Chondrocyte (in vitro differentiated cells): Measurements from ENCODE around the gene NDC80. TPM values are rescaled to one million over a fixed set of nuclear protein-coding genes. Genes with fewer than 3 reads are reported as not detected.

Source experiments
- DNase-seq: peaks from one replicate; pipeline ENCODE4 v3.0.0; 2021; ENCODE audit warnings: mixed read lengths, low spot score
- H3K27ac Mint-ChIP-seq: one replicate; pipeline ENCODE4 v1.8.0; 2021; ENCODE audit warnings: mild to moderate bottlenecking, moderate library complexity, mixed read lengths; ENCODE audit not compliant: unreplicated experiment
- H3K27me3 Mint-ChIP-seq: 2 replicates; pipeline ENCODE4 v1.8.0; 2021; ENCODE audit warnings: low read depth, mixed read lengths
- H3K36me3 Mint-ChIP-seq: 2 replicates; pipeline ENCODE4 v1.8.0; 2021; ENCODE audit warnings: low read depth, mixed read lengths
- H3K4me1 Mint-ChIP-seq: 2 replicates; pipeline ENCODE4 v1.8.0; 2021; ENCODE audit warnings: low read depth, mild to moderate bottlenecking, mixed read lengths
- H3K4me3 Mint-ChIP-seq: one replicate; pipeline ENCODE4 v1.8.0; 2021; ENCODE audit warnings: mild to moderate bottlenecking, moderate library complexity, mixed read lengths; ENCODE audit not compliant: unreplicated experiment
- H3K9me3 Mint-ChIP-seq: 2 replicates; pipeline ENCODE4 v1.8.0; 2021; ENCODE audit warnings: low read depth, mixed read lengths
- CTCF ChIP-seq: fragments of 200-600 bp; sonication (generic); IDR thresholded peaks from 2 replicates; pipeline ENCODE4 v1.5.0; 2021; ENCODE audit warnings: antibody characterized with exemption, mild to moderate bottlenecking, moderate library complexity
- total RNA-seq: library from RNA; stranded (reverse); gene quantifications from 3 replicates; pipeline ENCODE4 v1.2.1, GENCODE V29; 2021

NDC80 gene
- total RNA-seq, 1 donor from 2014 or later = 5.8 TPM

GRCh38 chr18:2536493-2536892 is 34.9 kb upstream of the NDC80 start:
- Mint-ChIP-seq H3K36me3 (peaks cover 4% of the 10 kb centered on the region), H3K9me3 (peaks cover 6% of the 10 kb centered on the region), H3K27me3 (no peaks in the 10 kb centered on the region), H3K27ac (peak overlapping the region; percentile 81), H3K4me1 (peaks cover 26% of the 10 kb centered on the region), H3K4me3 (no peak overlapping the region)
- no peak for TF ChIP-seq CTCF
- DNase-seq = no peak

GRCh38 chr18:2537296-2537695 is 34.1 kb upstream of the NDC80 start:
- DNase-seq = no peak
- H3K27me3 Mint-ChIP-seq = no peaks in the 10 kb centered on the region
- peaks cover 26% of the 10 kb centered on the region for H3K4me1 Mint-ChIP-seq
- peak overlapping the region; percentile 27 for H3K27ac Mint-ChIP-seq
- no peak for TF ChIP-seq CTCF
- H3K4me3 Mint-ChIP-seq = no peak overlapping the region
- H3K36me3 Mint-ChIP-seq = peaks cover 4% of the 10 kb centered on the region
- H3K9me3 Mint-ChIP-seq = peaks cover 6% of the 10 kb centered on the region

- no peak for DNase-seq
- Mint-ChIP-seq H3K4me3 (no peak overlapping the region), H3K4me1 (peaks cover 26% of the 10 kb centered on the region), H3K27me3 (no peaks in the 10 kb centered on the region), H3K9me3 (no peaks in the 10 kb centered on the region), H3K27ac (no peak overlapping the region), H3K36me3 (peaks cover 2% of the 10 kb centered on the region)
- TF ChIP-seq CTCF = no peak
These were observed 33.1 kb upstream of the NDC80 start for GRCh38 chr18:2538236-2538635.

- Mint-ChIP-seq H3K9me3 (no peaks in the 10 kb centered on the region), H3K4me3 (no peak overlapping the region), H3K36me3 (peaks cover 2% of the 10 kb centered on the region), H3K4me1 (peaks cover 26% of the 10 kb centered on the region), H3K27ac (no peak overlapping the region), H3K27me3 (no peaks in the 10 kb centered on the region)
- TF ChIP-seq CTCF = no peak
- no peak for DNase-seq
These were observed 32.5 kb upstream of the NDC80 start for GRCh38 chr18:2538844-2539243.

- no peak overlapping the region for H3K4me3 Mint-ChIP-seq
- no peaks in the 10 kb centered on the region for H3K9me3 Mint-ChIP-seq
- H3K36me3 Mint-ChIP-seq = peaks cover under 1% of the 10 kb centered on the region
- no peak for TF ChIP-seq CTCF
- DNase-seq = no peak
- peaks cover 25% of the 10 kb centered on the region for H3K4me1 Mint-ChIP-seq
- H3K27me3 Mint-ChIP-seq = no peaks in the 10 kb centered on the region
- no peak overlapping the region for H3K27ac Mint-ChIP-seq
These were observed 30.8 kb upstream of the NDC80 start for GRCh38 chr18:2540575-2540974.
